SK-N-MC (cell line): ENCODE results near the gene IMPG2.

ENCODE experiments used
- EZH2 ChIP-seq: fragments of 200-600 bp; sonication (generic); IDR thresholded peaks from one replicate; pipeline ENCODE4 v1.6.1; 2017; ENCODE audit warnings: antibody characterized with exemption
- FOXP2 ChIP-seq: optimal IDR thresholded peaks from 2 replicates; pipeline ENCODE3; 2011; ENCODE audit warnings: mild to moderate bottlenecking, moderate library complexity; ENCODE audit not compliant: insufficient read depth; ENCODE audit errors: extremely low read length, control extremely low read depth
- POLR2AphosphoS5 ChIP-seq: IDR thresholded peaks from 2 replicates; pipeline ENCODE4 v1.6.1; 2012; ENCODE audit warnings: mild to moderate bottlenecking, low read depth, low read length, borderline replicate concordance

DNA sequence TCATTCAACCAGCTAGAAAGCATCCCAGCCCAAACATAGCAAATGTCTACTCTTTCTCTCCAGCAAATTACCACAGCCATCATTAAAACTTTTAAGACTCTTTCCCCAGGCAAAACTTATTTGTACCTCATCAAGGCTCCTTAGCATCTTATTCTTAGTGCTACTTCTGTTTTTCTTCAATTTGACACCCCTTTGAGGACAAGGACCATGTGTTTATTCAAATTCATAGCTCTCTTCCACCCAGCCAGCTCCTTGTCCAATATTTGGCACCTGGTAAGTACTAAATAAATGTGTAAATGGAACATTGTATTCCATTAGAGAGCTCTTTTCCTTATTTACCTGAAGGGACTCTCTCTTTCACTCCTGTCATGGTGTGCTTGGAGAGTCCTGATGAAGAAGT is 89.8 kb downstream of the IMPG2 start:
- TF ChIP-seq POLR2AphosphoS5 (no peak), EZH2 (no peak), FOXP2 (no peak)
